DMS53 treated with DMSO at 0.1 percent for 48 hours (cell line): ENCODE measurements around the gene TMIGD3.
A peak's percentile ranks its signal among the peaks of the same experiment; 100 is the strongest.

Experiments
- DNase-seq: peaks from one replicate; lab custom pipeline; 2025; ENCODE audit not compliant: unreplicated experiment; lab: John Stamatoyannopoulos, UW

The TMIGD3 gene

GRCh38 chr1:111507411-111508201 is 4.2 kb upstream of the TMIGD3 start:
- peak; percentile 59 for DNase-seq

DNA sequence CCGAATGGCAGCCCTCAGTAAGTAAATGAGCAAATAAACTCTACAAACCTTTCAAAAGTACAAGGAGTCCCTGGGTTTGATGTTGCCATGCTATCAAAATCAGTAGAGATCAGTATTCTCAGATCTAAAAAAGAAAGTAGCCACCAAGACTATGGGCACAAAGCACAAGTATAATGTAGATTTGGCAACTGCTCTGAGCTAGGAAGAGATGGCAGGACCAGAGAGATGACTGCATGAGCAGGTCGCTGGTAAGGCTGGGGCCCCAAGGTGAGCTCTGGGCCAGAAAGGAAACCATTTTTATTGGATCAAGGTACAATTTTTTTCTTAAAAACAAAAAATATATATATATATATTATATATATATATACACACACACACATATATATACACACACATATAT is 3.1 kb upstream of the TMIGD3 start:
- DNase-seq = no peak

DNA sequence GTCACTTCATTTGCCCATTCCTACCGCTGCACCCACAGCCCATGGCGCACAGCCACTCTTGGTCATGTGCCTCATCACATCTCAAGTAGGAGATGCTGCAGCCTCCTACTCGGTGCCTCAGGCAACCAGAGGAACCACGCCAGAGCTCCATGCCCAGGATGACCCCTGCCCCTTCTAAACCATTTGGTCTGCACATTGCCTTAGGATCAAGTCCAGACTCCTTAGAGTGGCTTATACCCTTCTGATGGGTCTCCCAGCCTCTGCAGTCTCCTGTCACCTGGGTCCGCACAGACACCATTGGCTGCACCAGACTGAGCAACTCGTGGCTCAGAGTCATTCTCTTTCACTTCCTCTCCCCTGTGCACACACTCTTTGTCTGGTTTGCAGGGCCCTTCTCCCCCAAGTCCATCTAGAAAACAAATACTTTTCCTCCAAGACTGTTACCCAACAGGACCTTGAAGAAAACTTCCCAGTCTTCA is 2.2 kb upstream of the TMIGD3 start:
- no peak for DNase-seq

- DNase-seq = no peak
Measured at GRCh38 chr1:111504097-111504496, 664 bp upstream of the TMIGD3 start.

- DNase-seq = no peak
Measured at GRCh38 chr1:111501645-111502044, 1.8 kb downstream of the TMIGD3 start.

DNA sequence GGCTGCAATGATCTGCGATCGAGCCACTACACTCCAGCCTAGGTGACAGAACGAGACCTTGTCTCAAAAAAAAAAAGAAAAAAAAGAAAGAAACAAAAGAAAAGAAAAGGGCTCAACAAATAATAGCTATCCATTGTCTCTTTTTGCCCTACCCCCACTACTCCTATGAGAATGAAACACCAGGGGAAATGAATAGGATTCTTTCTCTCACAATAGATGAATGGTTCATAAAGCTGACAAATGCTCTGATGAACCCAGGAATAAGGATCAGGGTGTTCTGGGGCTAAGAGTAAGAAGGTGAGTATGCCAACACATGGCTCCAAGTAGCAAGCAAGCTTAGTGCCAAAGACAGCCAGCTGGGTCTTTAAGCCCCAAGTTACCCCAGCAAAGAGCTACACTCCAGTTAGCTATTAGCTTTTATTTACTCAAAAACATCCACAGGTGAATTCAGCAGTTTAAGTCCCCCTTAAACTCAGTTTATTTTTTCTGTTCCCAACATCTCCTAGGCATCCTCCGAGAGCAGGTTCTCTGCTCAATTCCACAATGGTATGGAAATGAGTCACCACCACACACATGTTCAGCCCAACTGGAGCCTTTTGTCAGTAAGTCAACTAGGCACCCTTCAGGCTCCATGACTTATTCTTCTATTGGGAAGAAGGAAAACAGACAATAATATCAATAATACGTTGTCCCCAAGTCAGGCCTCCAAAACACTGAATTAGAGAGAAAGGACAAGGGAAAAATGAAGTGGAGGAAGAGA is 4.2 kb downstream of the TMIGD3 start:
- no peak for DNase-seq

DNA sequence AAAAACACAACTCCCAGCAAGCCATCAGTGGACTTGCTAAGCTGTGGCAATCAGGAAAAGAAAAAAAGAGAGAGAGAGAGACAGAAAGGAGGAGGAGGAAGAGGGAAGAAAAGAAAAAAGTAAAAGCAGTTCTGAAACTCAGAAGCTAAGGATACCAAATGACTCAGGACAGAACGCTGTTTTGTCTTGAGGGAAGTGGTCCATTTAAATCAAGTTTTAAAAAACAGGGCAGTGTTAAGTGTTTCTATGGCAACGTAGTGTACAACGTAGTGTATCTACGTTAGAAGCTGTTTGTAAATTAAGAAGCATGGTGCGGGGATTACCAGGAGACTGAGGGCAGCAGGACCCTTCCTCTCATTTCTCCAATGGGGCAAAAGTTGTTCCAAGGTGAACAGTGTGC is 5.8 kb downstream of the TMIGD3 start:
- no peak for DNase-seq

GRCh38 chr1:111496398-111496797 is 7.0 kb downstream of the TMIGD3 start:
- DNase-seq = no peak

DNA sequence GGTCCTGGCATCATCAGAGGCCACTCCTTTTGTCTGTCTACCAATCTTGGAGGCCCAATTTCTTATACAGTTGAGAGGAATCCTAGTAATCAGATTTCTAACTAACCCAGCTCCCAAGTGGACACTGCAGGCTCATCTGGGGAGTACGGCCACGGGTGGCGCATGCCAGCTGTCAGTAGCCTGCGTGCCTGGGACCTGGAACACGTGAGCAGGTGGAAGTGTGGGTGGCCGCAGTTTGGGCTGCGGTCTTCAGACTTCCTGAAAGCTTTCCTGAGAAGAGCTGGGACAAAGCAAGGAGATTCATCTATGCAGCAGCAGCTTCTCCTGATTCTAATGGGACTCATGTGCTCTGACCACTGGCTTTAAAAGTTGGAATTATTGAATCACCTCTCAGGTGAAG is 12.4 kb downstream of the TMIGD3 start:
- DNase-seq = no peak

DNA sequence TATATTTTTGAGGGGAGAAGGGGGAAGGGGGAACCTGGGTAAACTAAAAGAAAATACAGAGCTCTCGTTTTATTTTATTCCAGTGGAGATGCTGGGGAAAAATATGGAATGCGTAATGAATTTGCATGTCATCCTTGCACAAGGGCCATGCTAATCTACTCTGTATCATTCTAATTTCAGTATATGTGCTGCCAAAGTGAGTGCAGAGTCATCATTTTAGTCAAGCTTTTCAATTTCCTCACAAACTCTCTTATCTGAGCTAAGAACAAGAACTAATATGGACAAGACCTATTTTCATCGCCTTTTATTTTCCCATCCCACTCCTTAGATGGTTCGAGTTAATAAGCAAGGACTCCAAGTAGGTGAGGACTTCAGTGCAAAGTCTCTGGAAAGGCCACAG is 13.2 kb downstream of the TMIGD3 start:
- no peak for DNase-seq

- DNase-seq = no peak
Measured at GRCh38 chr1:111489604-111490003, 13.8 kb downstream of the TMIGD3 start.

DNA sequence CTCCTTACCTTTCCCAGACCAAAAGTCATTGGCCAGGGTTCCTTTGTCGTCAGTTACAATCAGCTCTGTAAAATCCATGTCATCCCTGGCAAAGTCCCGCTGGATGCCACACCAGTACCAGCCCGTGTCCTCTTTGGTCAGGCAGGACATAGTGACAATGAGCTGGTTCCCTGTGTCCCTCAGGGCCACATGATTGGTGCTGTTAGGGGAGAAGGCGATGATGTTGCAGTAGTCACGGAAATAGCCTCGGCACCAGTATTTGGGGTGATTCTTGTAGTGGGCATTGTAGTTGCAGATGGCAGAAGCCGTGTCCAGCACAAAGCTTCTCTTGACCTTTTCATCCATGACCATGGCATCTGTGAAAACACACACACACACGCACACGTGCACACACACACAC is 14.8 kb downstream of the TMIGD3 start:
- no peak for DNase-seq

- no peak for DNase-seq
Measured at GRCh38 chr1:111487133-111487532, 16.3 kb downstream of the TMIGD3 start.

- DNase-seq = no peak
Measured at GRCh38 chr1:111486431-111486830, 17.0 kb downstream of the TMIGD3 start.

GRCh38 chr1:111484391-111485026 is 18.9 kb downstream of the TMIGD3 start:
- no peak for DNase-seq

DNA sequence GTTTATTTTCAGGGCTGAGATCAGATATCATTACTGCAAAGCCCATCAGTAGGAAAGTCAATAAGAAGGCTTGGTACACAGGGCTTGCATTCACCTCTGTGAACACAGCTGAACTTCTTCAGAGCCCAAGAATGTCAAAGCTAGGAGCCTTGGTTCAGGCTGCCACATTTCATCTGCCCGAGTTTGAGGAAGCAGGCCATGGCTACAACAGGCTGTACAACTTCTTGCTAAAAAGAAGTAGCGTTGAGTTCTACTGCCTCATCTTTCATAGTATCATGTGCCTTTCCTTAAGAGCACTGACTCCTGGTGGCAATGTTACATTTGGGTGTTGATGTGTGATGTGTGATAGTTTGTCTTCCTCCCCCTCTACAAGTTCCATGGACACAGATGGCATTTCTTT is 19.6 kb downstream of the TMIGD3 start:
- no peak for DNase-seq

DNA sequence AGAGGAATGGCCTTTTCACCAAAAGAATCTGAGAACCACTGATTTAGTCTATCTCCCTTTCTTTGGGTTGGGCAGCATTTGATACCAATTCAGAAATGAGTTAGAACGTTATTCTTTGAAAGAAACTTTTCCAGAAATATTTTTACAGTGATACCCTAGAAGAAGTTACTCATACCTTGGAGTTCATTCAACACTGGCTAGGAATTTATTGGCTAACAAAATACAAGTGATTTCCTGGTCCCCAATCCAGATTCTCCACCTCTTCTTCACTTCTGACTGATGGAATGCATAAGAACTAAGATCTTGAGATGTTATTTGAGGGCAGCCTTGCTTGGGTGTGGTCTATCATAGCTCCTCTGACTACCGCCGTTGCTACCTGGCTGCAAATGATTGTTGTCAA is 20.3 kb downstream of the TMIGD3 start:
- no peak for DNase-seq

DNA sequence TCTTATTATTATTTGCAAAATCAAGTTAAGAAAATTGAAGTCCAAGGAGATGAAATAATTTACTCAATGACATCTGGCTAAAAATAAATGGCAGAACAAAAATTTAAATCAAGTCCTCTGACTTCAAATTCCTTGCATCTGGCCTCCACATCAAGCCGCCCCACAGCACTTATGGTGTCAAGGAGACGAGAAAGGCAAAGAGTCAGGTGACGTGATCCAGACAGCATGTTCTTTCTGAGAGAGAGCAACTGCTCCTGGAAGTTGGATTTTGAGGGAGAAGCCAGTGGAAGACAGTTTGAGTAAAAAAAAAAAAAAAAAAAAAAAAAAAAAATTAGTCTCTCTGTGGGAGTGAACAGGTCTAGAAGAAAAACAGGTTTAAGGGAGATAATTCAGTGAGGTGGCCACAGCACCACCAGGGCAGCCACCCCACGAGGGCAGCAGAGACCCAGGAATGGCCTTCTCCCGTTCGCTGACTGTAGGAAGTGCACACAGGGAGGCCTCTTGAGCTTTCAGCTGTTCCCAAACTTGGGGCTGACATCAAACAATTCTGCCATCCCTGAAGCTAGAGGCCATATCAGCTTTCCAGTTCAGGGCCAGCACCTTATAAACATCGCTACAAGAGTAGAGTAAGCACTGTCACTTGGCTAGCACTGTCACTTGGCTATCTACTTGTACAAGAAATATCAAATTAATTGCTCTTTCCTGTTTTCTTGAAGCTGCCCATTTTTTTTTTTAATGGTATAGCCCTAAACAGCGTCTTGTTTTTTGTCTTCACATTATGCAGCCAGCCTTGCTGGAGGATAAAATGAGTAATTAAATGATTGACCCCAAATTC is 21.8 kb downstream of the TMIGD3 start:
- peak; percentile 40 for DNase-seq

GRCh38 chr1:111480674-111481073 is 22.8 kb downstream of the TMIGD3 start:
- DNase-seq = no peak

- no peak for DNase-seq
Measured at GRCh38 chr1:111476761-111477309, 26.6 kb downstream of the TMIGD3 start.

DNA sequence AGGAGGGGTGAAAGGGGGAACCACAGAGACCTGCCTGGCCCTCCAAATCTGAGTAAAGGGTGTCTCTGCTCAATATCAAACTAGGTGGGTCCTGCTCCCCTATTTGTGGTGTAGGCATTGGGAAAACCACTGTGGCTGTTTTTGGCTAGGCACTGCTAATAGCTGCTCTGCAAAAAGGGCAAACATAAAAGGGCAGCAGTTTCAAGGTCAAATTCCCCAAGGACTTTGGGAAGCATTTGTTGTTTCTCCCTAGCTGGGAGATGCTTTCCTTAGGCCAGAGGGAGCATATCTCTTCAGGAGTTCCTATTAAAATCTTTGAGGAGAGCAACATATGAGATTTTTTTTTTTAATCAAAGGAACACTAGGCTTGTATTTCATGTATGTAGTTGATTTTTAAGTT is 27.2 kb downstream of the TMIGD3 start:
- no peak for DNase-seq
